HG03460 (cell line): Measurements from ENCODE around the gene NGB.
"Not testable (repeated sequence)": the region's sequence is repeated elsewhere in the genome, so short reads cannot be mapped to it uniquely, and the experiment has no call there.

Experiments
- ATAC-seq: cut with Tn5 transposase; IDR thresholded peaks from one replicate; pipeline ENCODE4 v1.9.1; 2021; ENCODE audit not compliant: unreplicated experiment

The NGB gene, protein sequence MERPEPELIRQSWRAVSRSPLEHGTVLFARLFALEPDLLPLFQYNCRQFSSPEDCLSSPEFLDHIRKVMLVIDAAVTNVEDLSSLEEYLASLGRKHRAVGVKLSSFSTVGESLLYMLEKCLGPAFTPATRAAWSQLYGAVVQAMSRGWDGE

DNA sequence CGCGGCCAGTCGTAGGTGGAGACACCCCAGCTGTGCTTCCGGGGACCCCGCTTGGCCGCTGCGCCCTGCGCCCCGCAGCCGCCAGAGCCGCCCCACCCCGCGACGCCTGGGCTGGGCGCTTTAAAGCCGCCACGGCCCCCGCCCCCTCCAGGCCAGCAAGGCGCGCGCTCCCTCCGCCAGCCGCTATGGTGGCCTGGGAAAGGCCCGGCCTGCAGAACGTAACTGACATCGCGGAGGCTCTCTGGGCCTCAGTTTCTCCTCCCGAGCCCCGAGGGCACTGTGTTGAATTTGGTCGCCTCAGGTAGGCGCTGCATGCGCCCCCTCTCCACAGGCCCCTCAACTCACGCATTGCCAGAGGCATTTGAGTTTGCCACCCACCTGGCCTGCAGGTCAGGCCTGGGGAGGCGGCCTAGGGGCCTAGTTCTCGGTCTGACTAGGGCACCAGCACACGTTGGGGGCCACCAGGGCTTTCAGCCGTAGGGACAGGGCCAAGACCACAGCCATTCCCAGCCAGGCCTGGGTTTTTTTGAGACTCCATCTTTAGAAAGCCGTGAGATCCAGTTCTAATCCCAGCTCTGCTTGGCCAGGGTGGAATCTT is at the start of gene NGB:
Gene NGB, minus strand, starts transcription at position 94 of the 598 bp plus-strand sequence. CDS start 269 bp downstream, outside the sequence.
- ATAC-seq: no peak

DNA sequence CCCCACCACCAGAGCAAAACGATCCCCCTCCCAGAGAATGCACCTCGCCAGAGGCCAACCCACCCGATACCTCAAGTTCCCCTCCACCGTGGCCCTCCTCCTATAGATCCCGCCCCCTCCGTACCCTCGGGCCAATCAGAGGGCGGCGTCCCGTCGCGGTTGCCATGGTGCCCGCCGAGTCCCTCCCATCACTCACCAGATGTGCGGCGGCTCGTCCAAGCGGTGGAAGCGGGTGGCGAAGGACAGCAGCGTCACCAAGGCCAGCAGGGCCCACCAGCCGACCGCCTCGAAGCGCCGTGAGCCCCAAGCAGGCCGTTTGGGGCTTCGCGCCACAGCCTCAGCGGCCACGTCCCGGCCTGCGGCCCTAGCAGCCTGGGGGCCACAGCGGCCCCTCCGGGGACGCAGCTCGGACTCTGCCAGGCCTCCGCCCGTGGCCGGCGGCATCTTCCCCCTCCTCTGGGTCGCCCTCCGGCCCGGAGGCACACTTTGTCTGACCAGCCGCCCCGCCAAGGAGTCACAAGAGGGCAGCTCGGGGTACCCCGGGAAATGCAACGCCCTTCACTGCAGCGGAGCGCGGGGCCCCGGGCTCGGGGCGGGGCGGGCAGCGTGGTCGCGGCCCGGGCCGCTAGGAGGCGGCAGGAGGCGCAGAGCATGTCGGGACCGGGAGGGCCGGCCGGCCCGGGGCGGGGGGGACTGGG is 49.4 kb upstream of the NGB start, which contains the start of gene POMT2:
Gene POMT2, minus strand, starts transcription at position 646 of the 698 bp plus-strand sequence. Its CDS starts 202 bp downstream, at position 444.
- peak; percentile 72 for ATAC-seq

DNA sequence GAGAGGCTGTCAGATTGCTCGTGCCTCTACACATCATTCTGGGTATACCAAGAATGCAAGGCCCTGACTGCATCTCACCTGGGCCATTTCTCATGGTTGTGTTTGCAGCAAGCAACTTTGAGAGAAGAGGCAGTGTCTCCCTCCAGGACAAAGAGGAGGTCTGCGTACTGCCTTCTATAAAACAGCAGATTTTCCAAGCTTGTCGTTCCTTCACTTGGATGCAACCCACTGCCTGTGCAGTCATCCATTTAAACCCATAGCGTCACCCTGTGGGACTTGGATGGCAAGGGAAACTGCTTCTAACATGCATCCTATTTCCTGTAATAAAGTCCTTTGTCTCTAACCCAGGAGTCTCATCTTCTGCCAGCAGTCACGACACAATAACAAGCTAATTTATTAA is 48.4 kb upstream of the NGB start:
- ATAC-seq: no peak

DNA sequence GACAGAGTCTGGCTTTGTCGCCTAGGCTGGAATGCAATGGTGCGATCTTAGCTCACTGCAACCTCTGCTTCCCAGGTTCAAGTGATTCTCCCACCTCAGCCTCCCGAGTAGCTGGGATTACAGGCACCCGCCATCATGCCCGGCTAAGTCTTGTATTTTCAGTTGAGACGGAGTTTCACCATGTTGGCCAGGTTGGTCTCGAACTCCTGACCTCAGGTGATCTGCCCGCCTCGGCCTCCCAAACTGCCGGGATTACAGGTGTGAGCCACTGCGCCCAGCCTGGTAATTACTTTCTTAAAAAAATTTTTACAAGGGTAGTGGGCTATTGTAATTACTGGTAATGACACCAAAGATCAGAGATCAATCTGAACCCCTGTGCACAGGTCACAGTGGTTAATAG is 47.8 kb upstream of the NGB start:
- not testable (repeated sequence) for ATAC-seq

DNA sequence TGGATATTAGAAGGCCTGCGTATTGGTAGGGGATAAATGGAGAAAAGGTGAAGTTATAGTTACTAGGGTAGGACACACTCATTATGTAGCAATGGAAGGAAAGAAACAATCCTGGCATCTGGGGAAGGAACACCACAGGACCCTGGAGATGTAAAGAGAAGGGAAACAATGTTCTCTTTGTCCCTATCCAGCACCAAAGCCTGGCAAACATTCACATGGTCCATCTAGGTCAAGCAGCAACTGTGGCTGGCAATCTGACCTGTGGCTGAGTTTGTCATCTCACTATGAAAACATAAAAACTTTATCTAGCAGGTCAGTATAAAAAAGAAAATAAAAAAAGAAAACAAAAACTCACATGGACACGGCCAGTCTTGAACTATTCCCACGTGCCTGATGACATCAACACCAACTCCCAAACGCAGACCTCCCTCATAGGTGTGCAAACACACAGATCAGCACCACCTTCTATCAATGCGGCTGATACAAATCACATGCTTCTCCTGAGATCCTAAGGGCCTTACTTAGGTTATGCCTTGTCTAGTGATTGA is 47.1 kb upstream of the NGB start:
- no peak for ATAC-seq

DNA sequence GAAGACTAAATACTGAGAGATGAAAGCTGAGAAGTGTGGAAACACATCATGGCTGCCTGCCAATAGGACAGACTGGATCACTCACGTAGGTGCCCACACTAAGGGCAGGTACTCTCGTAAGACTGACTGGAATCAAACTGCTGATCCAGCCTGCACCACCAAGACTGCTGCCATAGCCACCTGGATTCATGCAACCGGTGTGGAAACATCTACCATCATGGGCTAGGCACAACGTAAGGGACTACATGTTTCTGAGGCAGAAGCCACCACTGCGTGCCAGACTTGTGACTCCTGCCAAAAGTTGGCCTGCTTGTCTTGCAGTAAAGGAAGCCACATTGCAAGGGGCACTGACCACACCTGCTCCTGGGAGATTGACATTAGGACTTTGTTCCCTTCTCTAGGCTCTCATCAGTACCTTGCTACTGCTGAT is 45.9 kb upstream of the NGB start:
- no peak for ATAC-seq

DNA sequence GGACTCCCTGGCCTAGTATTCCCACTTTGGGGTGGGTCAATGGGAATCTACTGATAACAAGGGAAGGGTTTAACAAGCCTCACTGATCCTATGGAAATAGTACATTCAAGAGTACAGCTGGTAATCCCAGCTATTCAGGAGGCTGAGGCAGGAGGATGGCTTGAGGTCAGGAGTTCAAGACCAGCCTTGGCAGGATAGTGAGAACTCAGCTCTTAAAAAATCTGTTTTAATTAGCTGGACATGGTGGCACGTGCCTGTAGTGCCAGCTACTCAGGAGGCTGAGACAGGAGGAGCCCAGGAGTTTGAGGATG is 45.1 kb upstream of the NGB start:
- no peak for ATAC-seq

DNA sequence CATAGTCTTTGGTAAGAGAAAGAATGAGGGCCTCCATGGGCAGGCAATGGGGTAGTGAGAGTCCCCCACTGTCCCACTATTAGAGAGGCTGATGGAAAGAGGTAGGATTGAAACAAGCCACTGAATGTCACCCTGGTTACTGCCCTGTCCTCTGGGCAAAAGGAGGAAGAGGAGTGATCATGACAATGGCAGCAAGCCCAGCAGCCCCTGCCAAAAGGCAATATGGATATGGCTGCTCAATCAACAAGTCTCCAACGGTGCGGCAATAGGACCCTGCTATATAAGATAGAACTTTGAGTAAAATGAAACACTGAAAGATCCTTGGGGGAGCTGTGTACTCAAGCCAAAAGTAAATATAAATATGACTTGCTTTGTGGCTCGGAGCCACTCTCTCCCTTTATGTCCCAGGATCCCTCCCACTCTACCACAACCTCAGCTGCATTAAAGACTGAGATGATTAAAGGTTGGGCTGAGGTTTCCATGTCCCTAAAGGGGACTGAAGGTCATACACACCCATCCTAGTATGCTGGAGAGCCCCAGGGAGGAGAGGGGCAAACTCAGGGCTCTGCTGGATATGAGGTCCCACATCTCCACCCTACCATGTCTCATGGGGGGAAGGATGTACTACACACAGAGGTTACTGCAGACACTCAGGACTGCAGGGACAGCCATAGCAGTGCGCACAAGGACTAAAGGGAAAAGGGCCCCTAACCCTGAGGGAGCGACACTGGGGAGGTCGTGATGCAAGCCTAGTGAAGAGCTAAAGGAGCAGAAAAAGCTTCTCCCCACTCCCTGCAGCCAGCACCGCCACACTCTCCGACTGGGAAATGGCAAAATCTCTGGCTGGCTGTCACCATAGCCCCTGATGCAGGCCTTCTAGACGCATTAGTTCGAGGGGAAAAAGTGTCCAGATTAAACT is 43.8 kb upstream of the NGB start:
- ATAC-seq: no peak

DNA sequence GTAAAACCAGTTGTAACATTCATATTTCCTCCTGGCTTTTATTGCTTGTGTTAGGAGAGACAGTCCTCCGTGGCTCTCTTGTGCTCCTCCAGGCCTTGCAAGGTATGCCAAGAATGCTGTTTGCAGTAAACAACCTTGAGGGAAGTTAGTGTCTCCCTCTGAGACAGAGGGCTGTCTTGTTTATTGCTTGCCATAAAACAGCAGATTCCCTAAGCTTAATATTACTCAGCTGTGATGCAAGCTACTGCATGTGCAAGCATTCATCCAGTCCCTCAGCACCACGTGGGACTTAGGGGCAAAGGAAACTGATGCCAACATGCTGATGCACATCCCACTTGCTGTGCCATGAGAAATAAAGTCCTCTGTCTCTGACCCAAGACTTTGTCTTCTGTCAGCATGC is 43.0 kb upstream of the NGB start:
- no peak for ATAC-seq

DNA sequence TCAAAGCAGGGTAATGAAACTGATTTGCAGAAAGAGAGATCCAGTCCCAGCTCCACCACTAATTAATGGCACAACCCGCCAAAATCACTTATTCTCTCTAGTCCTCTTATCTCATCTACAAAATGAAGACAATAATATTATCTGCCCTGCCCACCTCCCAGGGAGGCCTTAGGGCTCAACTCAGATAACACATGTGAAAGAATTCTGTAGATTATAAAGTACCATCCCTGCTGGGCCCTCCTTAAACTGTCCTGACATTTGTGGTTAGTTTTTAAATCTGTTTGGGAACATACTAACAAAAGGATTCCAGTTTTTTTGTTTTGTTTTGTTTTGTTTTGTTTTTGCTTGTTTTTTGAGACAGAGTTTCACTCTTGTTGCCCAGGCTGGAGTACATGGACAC is 42.4 kb upstream of the NGB start:
- ATAC-seq: no peak

DNA sequence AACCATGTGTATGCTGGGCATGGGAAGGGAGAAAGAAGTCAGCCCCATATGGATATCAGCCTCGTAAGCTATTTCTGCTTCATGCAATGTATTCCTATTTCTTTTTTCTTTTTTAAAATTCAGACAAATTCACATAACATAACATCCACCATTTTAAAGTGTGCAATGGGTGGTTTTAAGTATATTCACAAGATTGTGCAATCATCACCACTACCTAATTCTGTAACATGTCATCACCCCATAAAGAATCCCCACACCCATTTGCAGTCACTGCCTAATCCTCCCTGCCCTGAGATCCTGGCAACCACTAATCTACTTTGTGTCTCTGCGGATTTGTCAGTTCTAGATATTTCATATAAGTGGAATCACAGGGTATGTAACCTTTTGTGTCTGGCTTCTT is 40.2 kb upstream of the NGB start:
- ATAC-seq: no peak

DNA sequence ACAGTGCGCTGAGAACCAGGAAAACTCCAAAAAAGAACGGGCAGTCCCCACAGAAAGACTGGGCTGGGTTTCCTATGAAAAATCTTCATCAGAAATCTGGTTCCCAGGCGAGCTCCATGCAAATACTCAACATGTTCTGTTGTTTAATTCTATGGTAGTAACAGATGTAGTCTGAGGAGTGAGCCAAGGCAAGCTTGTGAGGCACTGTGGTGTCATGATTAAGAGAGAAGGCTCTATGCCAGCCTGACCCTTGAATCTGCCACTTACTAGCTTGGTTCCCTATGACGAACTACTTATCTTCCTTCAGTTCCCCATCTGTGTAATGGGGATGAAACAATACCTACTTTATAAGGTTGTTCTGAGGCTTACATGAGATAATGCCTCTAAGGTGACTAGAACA is 39.0 kb upstream of the NGB start:
- ATAC-seq: no peak

DNA sequence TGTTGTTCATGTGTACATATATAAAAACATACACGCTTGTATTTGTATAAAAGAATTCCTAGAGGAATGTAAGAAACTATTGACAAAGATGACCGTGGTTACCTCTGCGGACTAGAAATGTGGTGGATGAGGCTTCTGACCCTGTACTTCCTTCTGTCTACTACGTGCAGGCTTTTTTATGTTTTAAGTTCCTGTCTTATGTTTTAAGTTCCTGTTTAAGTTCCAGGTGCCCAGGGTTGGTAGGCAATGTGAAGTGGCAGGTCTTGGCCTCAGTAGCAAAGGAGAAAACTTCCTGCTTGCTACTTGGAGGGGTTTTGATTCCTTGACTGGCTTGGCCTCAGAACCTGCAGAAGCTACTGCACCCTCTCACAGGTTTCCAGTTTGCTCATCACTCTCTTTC is 38.1 kb upstream of the NGB start:
- ATAC-seq: no peak

DNA sequence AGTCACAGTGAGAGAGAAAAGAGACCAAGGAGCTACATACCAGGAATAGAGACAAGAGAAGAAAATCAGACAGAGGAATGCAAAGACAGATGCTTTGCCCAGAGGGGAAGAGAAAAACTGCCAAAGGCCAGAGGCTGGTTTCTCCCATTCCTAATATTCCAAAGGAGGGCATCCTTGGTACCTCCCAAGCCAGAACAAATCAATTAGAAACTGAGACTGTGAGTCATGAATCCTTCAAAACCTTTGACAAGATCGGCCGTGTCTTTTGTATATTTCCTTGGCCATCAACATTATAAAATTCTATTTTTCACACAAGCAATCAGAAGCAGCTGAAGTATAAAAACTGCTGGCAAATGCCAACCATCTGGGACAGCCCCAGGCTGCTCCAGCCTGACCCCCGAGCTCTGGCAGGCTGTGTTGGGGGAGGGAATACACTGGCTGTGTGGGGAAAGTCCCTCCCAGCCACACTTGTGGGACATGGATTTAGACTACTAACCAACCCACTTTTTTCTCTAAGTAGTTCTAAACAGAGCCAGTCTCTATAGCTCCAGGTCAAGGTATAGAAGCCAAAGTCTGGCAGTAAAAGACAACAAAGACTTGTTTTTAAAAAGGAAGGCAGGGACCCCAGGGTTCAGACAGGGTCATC is 36.0 kb upstream of the NGB start:
- no peak for ATAC-seq

DNA sequence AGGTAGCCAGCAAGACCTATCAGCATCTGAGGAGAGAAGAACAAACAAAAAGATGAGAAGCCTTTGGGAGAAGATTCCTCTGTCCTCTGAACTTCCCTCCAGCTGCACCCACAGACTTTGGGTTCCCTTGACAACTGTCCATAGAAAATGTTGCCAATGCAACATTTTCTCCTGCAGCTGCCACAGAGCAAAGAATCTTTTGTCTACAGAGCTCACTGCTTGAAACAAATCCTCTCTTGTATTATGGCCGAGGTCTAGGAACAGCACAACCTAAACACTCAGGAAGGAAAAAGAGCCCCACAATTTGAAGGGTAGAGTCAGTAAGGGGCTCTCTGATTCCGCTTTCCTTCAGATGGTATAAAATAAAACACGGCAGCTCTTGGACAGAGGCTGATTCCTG is 35.4 kb upstream of the NGB start:
- no peak for ATAC-seq

DNA sequence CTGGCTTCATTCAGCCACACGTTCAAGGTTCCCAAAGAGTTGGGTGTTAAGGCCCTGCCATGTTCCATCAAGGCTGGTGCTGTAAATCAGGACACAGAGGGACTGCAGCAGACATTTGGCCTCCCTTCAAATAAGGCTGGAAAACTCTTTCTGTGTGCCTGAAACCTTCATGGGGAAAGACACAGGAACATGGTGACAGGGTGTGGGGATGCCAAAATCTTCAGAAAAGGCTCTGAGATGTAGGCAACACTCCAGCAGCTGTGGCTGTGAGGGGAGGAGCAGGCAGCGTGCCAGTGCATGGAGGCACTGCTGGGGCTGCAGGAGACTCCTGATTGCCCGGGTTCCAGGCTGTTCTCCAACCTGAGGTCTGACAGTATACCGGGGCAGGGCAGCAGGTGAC is 34.7 kb upstream of the NGB start:
- no peak for ATAC-seq

DNA sequence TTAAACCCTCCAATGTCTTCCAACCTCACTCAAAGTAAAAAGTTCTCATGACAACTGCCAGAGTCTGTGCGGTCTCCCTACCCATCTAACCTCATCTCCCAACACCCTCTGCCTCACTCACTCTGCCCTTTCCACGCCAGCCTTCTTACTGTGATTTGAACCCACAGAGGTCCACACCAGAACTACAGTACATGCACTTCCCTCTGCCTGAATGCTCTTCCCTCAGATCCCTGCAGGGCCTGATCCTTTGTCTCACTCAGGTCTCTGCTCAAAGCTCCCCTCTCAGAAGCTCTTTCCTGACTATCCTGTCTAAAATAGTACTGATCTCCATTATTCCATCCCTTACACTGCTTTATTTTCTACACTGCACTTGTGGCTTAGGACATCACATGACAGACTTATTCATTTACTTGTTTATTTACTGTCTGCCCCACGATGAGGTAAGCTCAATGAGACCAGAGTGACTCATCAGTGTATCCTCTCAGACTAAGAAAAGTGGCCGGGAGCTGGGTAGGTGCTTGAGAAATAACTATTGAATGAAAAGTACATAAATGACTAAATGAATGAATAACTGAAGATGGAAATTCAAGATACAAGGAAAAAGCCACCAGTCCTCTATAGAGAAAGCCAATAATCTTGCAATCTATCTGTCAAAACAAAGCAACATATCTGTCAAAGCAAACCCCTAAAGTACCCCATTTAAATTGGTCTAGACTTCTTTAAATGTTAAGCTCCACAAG is 32.6 kb upstream of the NGB start:
- no peak for ATAC-seq

DNA sequence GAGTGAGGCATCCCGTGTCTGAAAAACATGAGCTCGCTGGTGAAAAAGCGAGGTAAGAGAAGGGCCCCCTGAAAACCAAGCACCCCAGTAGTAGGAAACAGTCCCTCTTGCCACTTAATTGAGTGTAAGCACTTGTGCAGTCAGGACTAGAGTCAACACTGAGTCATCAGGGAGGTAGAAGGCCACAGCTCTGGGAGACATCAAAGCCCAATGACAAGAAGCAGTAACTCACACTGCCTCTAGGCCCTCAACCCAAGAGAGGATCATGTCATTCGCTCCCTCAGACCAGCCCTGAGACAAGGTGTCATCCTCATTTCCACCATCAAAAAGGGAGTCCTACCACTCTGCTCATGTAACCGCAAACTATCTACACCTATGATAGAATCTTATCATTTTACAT is 31.9 kb upstream of the NGB start:
- no peak for ATAC-seq

DNA sequence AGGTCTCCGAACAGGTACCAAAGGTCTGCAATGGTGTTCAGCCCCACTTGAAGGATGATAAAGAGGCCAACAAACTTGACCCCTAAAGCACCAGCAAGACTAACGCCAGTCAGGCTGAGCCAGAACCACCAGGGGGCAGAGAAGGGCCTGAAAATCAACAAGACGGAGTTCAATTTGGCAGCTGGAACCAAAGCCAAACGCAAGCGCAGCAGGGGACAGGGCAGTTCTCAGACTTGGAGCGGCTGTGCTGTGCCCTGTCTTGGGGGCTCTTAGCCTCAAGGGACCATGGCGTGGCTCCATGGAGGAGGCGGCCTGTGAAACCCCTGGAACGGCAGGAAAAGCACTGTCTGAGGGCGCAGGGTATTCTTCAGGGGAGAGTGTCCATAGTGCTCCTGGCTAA is 30.1 kb upstream of the NGB start:
- ATAC-seq: no peak

DNA sequence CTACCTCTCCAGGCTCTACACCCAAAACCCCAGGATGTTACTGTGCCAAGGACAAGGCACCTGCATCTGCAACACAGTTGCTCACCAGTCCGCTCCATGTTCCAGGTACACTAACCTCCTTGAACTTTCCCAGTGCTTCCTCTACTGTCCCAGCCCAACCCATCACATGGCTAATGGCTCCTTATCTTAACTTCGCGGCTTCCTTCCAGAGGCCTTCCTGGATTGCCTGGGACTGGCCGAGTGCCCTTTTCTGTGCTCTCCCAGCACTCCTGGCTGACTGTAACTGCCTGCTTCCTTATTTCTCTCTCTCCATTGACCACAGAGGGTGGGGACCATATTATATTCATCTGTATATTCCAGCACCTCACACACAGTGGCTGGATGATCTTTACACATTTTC is 28.8 kb upstream of the NGB start:
- ATAC-seq: no peak
